ENCODE results near the gene ACAP1.

DNA sequence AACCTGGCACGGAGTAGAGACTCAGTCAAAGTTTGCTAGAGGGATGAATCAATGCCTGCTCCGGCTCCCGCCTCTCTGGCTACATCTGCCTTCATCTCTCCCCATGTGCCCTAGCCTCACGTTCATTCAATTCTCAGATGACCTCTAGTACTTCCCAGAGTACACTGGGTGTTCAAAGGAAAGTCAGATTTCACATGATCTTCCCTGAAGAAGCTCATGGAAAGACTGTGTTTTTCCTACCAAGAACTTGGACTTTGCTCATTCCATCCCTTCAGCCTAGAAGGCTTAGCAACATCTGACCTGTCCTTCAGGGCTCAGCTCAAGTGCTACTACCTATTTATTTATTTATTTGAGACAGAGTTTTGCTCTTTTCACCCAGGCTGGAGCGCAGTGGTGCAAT, 33.5 kb downstream of the ACAP1 start:
- no peak for TF ChIP-seq POLR2A (IDR thresholded peaks at IDR 0.05)
- TF ChIP-seq, protein P1, sequence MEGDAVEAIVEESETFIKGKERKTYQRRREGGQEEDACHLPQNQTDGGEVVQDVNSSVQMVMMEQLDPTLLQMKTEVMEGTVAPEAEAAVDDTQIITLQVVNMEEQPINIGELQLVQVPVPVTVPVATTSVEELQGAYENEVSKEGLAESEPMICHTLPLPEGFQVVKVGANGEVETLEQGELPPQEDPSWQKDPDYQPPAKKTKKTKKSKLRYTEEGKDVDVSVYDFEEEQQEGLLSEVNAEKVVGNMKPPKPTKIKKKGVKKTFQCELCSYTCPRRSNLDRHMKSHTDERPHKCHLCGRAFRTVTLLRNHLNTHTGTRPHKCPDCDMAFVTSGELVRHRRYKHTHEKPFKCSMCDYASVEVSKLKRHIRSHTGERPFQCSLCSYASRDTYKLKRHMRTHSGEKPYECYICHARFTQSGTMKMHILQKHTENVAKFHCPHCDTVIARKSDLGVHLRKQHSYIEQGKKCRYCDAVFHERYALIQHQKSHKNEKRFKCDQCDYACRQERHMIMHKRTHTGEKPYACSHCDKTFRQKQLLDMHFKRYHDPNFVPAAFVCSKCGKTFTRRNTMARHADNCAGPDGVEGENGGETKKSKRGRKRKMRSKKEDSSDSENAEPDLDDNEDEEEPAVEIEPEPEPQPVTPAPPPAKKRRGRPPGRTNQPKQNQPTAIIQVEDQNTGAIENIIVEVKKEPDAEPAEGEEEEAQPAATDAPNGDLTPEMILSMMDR (IDR thresholded peaks at IDR 0.05): no peak
- TF ChIP-seq POLR2AphosphoS5 (IDR thresholded peaks at IDR 0.05): no peak
